MCF 10A (cell line): ENCODE data around the gene VSTM2B. TPM values are rescaled to one million over a fixed set of nuclear protein-coding genes. Genes with fewer than 3 reads are reported as not detected.

Experiments used
- BruUV-seq: library from RNA; stranded (reverse); fragments of 400-500 nt; replicated peaks from 2 replicates; lab custom pipeline; 2021; lab: Mats Ljungman, UMichigan
- CTCF ChIA-PET: fragments of 300-600 bp; sonication (Branson Sonifier 250); formaldehyde crosslinking; extraction: SDS; loops from one replicate; lab custom pipeline; 2021; ENCODE audit warnings: antibody characterized with exemption, inconsistent platforms; lab: Yijun Ruan, JAX
- POLR2A ChIA-PET: fragments of 300-600, 350-650 bp; sonication (Branson Sonifier 250); formaldehyde crosslinking; extraction: SDS; loops from one replicate; lab custom pipeline; 2020; ENCODE audit warnings: antibody characterized with exemption, inconsistent platforms; lab: Yijun Ruan, JAX
- DNase-seq: peaks from one replicate; pipeline ENCODE4 v3.0.0-alpha.2; 2018; ENCODE audit not compliant: unreplicated experiment
- H3K27ac Mint-ChIP-seq: one replicate; pipeline ENCODE4 v1.8.0; 2022; ENCODE audit warnings: mild to moderate bottlenecking, low read depth, mixed read lengths; ENCODE audit not compliant: unreplicated experiment
- H3K27me3 Mint-ChIP-seq: one replicate; pipeline ENCODE4 v1.8.0; 2022; ENCODE audit warnings: mixed read lengths; ENCODE audit not compliant: insufficient read depth, unreplicated experiment
- H3K36me3 Mint-ChIP-seq: one replicate; pipeline ENCODE4 v1.8.0; 2022; ENCODE audit warnings: mild to moderate bottlenecking, moderate library complexity, mixed read lengths; ENCODE audit not compliant: insufficient read depth, unreplicated experiment
- H3K4me1 Mint-ChIP-seq: one replicate; pipeline ENCODE4 v1.8.0; 2022; ENCODE audit warnings: mixed read lengths; ENCODE audit not compliant: insufficient read depth, unreplicated experiment
- H3K4me3 Mint-ChIP-seq: one replicate; pipeline ENCODE4 v1.8.0; 2022; ENCODE audit warnings: mild to moderate bottlenecking, moderate library complexity, mixed read lengths; ENCODE audit not compliant: unreplicated experiment
- H3K9me3 Mint-ChIP-seq: one replicate; pipeline ENCODE4 v1.8.0; 2022; ENCODE audit warnings: mixed read lengths; ENCODE audit not compliant: unreplicated experiment
- CTCF ChIP-seq: fragments of 200-600 bp; IDR thresholded peaks from one replicate; pipeline ENCODE4 v1.8.0; 2022; ENCODE audit warnings: antibody characterized with exemption, mild to moderate bottlenecking; ENCODE audit not compliant: unreplicated experiment
- intact Hi-C: fragments of 100-400 bp; cut with micrococcal nuclease; formaldehyde crosslinking; loops from 2 replicates; pipeline ENCODE4 v1.14.1; 2022
- total RNA-seq: library from RNA; stranded (reverse); gene quantifications from 2 replicates; pipeline ENCODE4 v1.2.3, GENCODE V29; 2022

Gene VSTM2B
- total RNA-seq, 1 experiment from 2014 or later, result not detected

- DNase-seq, result no peak
- POLR2A ChIA-PET, result no interaction called here
- no peaks in the 10 kb centered on the region for H3K27me3 Mint-ChIP-seq
- H3K4me3 Mint-ChIP-seq, result no peak overlapping the region
- CTCF ChIA-PET, result no interaction called here
- H3K27ac Mint-ChIP-seq, result no peak overlapping the region
- BruUV-seq, result no TSS peak
- peaks cover 4% of the 10 kb centered on the region for H3K36me3 Mint-ChIP-seq
- no peaks in the 10 kb centered on the region for H3K4me1 Mint-ChIP-seq
- TF ChIP-seq CTCF, result no peak
- peaks cover 8% of the 10 kb centered on the region for H3K9me3 Mint-ChIP-seq
- intact Hi-C loops, result no loop called here
These were observed 13.3 kb downstream of the VSTM2B start for GRCh38 chr19:29539131-29539530.

GRCh38 chr19:29539670-29540069 lies 13.9 kb downstream of the VSTM2B start:
- intact Hi-C loops, result no loop called here
- Mint-ChIP-seq H3K9me3 (peaks cover 8% of the 10 kb centered on the region), H3K4me1 (no peaks in the 10 kb centered on the region), H3K27ac (no peak overlapping the region), H3K4me3 (no peak overlapping the region), H3K27me3 (no peaks in the 10 kb centered on the region), H3K36me3 (no peaks in the 10 kb centered on the region)
- ChIA-PET CTCF (no interaction called here), POLR2A (no interaction called here)
- TF ChIP-seq CTCF, result no peak
- BruUV-seq, result no TSS peak
- no peak for DNase-seq

- Mint-ChIP-seq H3K9me3 (peaks cover 13% of the 10 kb centered on the region), H3K27ac (no peak overlapping the region), H3K4me1 (no peaks in the 10 kb centered on the region), H3K27me3 (no peaks in the 10 kb centered on the region), H3K36me3 (no peaks in the 10 kb centered on the region), H3K4me3 (no peak overlapping the region)
- no TSS peak for BruUV-seq
- DNase-seq, result no peak
- intact Hi-C loops, result no loop called here
- TF ChIP-seq CTCF, result no peak
- ChIA-PET CTCF (no interaction called here), POLR2A (no interaction called here)
These were observed 14.3 kb downstream of the VSTM2B start for GRCh38 chr19:29540114-29540513.

- intact Hi-C loops, result no loop called here
- CTCF ChIA-PET, result interaction anchor here (0.6 kb wide), 1 partner anchor 478 kb away, joined by 3 read pairs; no protein-coding TSS in a partner anchor
- Mint-ChIP-seq H3K36me3 (no peaks in the 10 kb centered on the region), H3K4me3 (no peak overlapping the region), H3K27me3 (no peaks in the 10 kb centered on the region), H3K9me3 (peaks cover 6% of the 10 kb centered on the region), H3K27ac (no peak overlapping the region), H3K4me1 (no peaks in the 10 kb centered on the region)
- no peak for DNase-seq
- TF ChIP-seq CTCF, result no peak
- POLR2A ChIA-PET, result no interaction called here
- BruUV-seq, result no TSS peak
These were observed 15.9 kb downstream of the VSTM2B start for GRCh38 chr19:29541473-29542253.
